ENCODE data around the gene NDUFA7.
A peak's percentile ranks its signal among the peaks of the same experiment; 100 is the strongest.

Gene NDUFA7

GRCh38 chr19:8321067-8321985 lies at the start of gene NDUFA7, which contains the start of gene RPS28:
NDUFA7 (minus strand) TSS chr19:8321375; CDS start chr19:8321358, 17 bp downstream.
RPS28 (plus strand) TSS chr19:8321496; CDS start chr19:8321531, 35 bp downstream.
- ATAC-seq = peak; percentile 92
- peak; percentile 23; the same call in 1 of the 2 replicates for TF ChIP-seq TSHZ2 (CRISPR knock-in tag; IDR thresholded peaks at IDR 0.05)
- TF ChIP-seq CREB5 (CRISPR knock-in tag; IDR thresholded peaks at IDR 0.05; ENCODE audit: low read depth) = no peak

- no peak for ATAC-seq
Observed at GRCh38 chr19:8370176-8371010, 49.2 kb upstream of the NDUFA7 start.

GRCh38 chr19:8367327-8368001 lies 46.3 kb upstream of the NDUFA7 start:
- peak; percentile 71 for ATAC-seq
- TF ChIP-seq TCF4 (CRISPR knock-in tag; IDR thresholded peaks at IDR 0.05; ENCODE audit: borderline replicate concordance) = peak; percentile 64; the same call in 1 of the 2 replicates
- peak; percentile 58; the same call in 1 of the 2 replicates for TF ChIP-seq TSHZ2 (CRISPR knock-in tag; IDR thresholded peaks at IDR 0.05)
- TF ChIP-seq POU6F1 (CRISPR knock-in tag; IDR thresholded peaks at IDR 0.05; ENCODE audit: borderline replicate concordance, low read depth) = no peak
- no peak for TF ChIP-seq ZNF8 (CRISPR knock-in tag; IDR thresholded peaks at IDR 0.05)
- TF ChIP-seq BACH2 (CRISPR knock-in tag; IDR thresholded peaks at IDR 0.05; ENCODE audit: borderline replicate concordance) = no peak
- TF ChIP-seq ZFP3 (CRISPR knock-in tag; IDR thresholded peaks at IDR 0.05) = 0 out of 2 replicates have a peak, but pooled peaks have one; percentile 60
- TF ChIP-seq, protein P1, sequence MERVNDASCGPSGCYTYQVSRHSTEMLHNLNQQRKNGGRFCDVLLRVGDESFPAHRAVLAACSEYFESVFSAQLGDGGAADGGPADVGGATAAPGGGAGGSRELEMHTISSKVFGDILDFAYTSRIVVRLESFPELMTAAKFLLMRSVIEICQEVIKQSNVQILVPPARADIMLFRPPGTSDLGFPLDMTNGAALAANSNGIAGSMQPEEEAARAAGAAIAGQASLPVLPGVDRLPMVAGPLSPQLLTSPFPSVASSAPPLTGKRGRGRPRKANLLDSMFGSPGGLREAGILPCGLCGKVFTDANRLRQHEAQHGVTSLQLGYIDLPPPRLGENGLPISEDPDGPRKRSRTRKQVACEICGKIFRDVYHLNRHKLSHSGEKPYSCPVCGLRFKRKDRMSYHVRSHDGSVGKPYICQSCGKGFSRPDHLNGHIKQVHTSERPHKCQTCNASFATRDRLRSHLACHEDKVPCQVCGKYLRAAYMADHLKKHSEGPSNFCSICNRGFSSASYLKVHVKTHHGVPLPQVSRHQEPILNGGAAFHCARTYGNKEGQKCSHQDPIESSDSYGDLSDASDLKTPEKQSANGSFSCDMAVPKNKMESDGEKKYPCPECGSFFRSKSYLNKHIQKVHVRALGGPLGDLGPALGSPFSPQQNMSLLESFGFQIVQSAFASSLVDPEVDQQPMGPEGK (CRISPR knock-in tag; IDR thresholded peaks at IDR 0.05; ENCODE audit: borderline replicate concordance) = peak; percentile 86; the same call in 1 of the 2 replicates
- no peak for TF ChIP-seq ARNTL (CRISPR knock-in tag; IDR thresholded peaks at IDR 0.05; ENCODE audit: borderline replicate concordance, low read depth)
- TF ChIP-seq ESRRG (CRISPR knock-in tag; IDR thresholded peaks at IDR 0.05) = no peak
- no peak for TF ChIP-seq OSR1 (CRISPR knock-in tag; IDR thresholded peaks at IDR 0.05)

More at GRCh38 chr19:8370176-8371010, 49.2 kb upstream of the NDUFA7 start:
- TF ChIP-seq BACH2 (CRISPR knock-in tag; IDR thresholded peaks at IDR 0.05; ENCODE audit: borderline replicate concordance) (no peak), CSDC2 (CRISPR knock-in tag; IDR thresholded peaks at IDR 0.05) (no peak), TOX (CRISPR knock-in tag; IDR thresholded peaks at IDR 0.05; ENCODE audit: borderline replicate concordance) (no peak), ZNF8 (CRISPR knock-in tag; IDR thresholded peaks at IDR 0.05) (no peak), ZFP3 (CRISPR knock-in tag; IDR thresholded peaks at IDR 0.05) (no peak), ISL1 (CRISPR knock-in tag; IDR thresholded peaks at IDR 0.05) (no peak), TCF4 (CRISPR knock-in tag; IDR thresholded peaks at IDR 0.05; ENCODE audit: borderline replicate concordance) (no peak), ZNF565 (CRISPR knock-in tag; conservative IDR thresholded peaks at IDR 0.05; ENCODE audit: low read depth) (no peak), ESRRG (CRISPR knock-in tag; IDR thresholded peaks at IDR 0.05) (no peak), PPARA (CRISPR knock-in tag; IDR thresholded peaks at IDR 0.05; ENCODE audit: borderline replicate concordance) (no peak), ARNTL (CRISPR knock-in tag; IDR thresholded peaks at IDR 0.05; ENCODE audit: borderline replicate concordance, low read depth) (no peak), ZFP30 (CRISPR knock-in tag; IDR thresholded peaks at IDR 0.05) (no peak)
- TF ChIP-seq, protein P2, sequence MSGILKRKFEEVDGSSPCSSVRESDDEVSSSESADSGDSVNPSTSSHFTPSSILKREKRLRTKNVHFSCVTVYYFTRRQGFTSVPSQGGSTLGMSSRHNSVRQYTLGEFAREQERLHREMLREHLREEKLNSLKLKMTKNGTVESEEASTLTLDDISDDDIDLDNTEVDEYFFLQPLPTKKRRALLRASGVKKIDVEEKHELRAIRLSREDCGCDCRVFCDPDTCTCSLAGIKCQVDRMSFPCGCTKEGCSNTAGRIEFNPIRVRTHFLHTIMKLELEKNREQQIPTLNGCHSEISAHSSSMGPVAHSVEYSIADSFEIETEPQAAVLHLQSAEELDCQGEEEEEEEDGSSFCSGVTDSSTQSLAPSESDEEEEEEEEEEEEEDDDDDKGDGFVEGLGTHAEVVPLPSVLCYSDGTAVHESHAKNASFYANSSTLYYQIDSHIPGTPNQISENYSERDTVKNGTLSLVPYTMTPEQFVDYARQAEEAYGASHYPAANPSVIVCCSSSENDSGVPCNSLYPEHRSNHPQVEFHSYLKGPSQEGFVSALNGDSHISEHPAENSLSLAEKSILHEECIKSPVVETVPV (CRISPR knock-in tag; IDR thresholded peaks at IDR 0.05) = no peak
- TF ChIP-seq, protein P1 (CRISPR knock-in tag; IDR thresholded peaks at IDR 0.05; ENCODE audit: borderline replicate concordance) = no peak

Measured in SK-N-SH treated with all-trans-retinoic acid at 6 μM for 48 hours (cell line).